H1 (cell line): ENCODE data around the gene SLC6A3.

Source experiments
- CTCF ChIP-seq, 3 experiments: IDR thresholded peaks; 1 replicate in 2 of 3; 2 replicates in 1 of 3; pipeline versions ENCODE4 v1.5.1 to v1.6.1; 2011; ENCODE audit warnings: low read length in 3 of 3, mild to moderate bottlenecking in 3 of 3, inconsistent platforms in 2 of 3, low read depth in 1 of 3, moderate library complexity in 1 of 3; ENCODE audit not compliant: insufficient read depth in 1 of 3; ENCODE audit errors: control extremely low read depth in 1 of 3
- SP1 ChIP-seq: IDR thresholded peaks from 2 replicates; pipeline ENCODE4 v1.6.1; 2011; ENCODE audit warnings: low read depth, low read length

- TF ChIP-seq CTCF (IDR thresholded peaks at IDR 0.05; ENCODE audit: control extremely low read depth in 1 of 3, insufficient read depth in 1 of 3, low read depth in 1 of 3, low read length in 3 of 3) (no peak), SP1 (no peak)
Measured at GRCh38 chr5:1486271-1486670, 41.0 kb upstream of the SLC6A3 start.
